Neural crest cell (in vitro differentiated cells): ENCODE data around the gene DZIP1. TPM values are rescaled to one million over a fixed set of nuclear protein-coding genes. Genes with fewer than 3 reads are reported as not detected.

Experiments
- DNase-seq: peaks from one replicate; pipeline ENCODE4 v3.0.0; 2021; ENCODE audit warnings: low read depth, mixed read lengths, low spot score
- H3K27ac Mint-ChIP-seq: one replicate; pipeline ENCODE4 v1.8.0; 2021; ENCODE audit warnings: mild to moderate bottlenecking, mixed read lengths; ENCODE audit not compliant: unreplicated experiment
- H3K27me3 Mint-ChIP-seq: 2 replicates; pipeline ENCODE4 v1.8.0; 2021; ENCODE audit warnings: low read depth, mild to moderate bottlenecking, mixed read lengths
- H3K36me3 Mint-ChIP-seq: 2 replicates; pipeline ENCODE4 v1.8.0; 2021; ENCODE audit warnings: low read depth, mild to moderate bottlenecking, mixed read lengths
- H3K4me1 Mint-ChIP-seq: 2 replicates; pipeline ENCODE4 v1.8.0; 2021; ENCODE audit warnings: mixed read lengths
- H3K4me3 Mint-ChIP-seq: one replicate; pipeline ENCODE4 v1.8.0; 2021; ENCODE audit warnings: mild to moderate bottlenecking, mixed read lengths
- H3K9me3 Mint-ChIP-seq: 2 replicates; pipeline ENCODE4 v1.8.0; 2021; ENCODE audit warnings: mixed read lengths
- CTCF ChIP-seq: fragments of 200-600 bp; sonication (generic); conservative IDR thresholded peaks from 2 replicates; pipeline ENCODE4 v1.5.0; 2021; ENCODE audit warnings: antibody characterized with exemption, mild to moderate bottlenecking
- total RNA-seq: library from RNA; stranded (reverse); gene quantifications from 2 replicates; pipeline ENCODE4 v1.2.1, GENCODE V29; 2021

DZIP1 gene
- total RNA-seq, 1 donor from 2014 or later = 71.1 TPM

GRCh38 chr13:95601216-95601615, 43.3 kb downstream of the DZIP1 start:
- no peak for TF ChIP-seq CTCF
- Mint-ChIP-seq H3K9me3 (no peaks in the 10 kb centered on the region), H3K4me3 (no peak overlapping the region), H3K36me3 (peaks cover 17% of the 10 kb centered on the region), H3K4me1 (no peaks in the 10 kb centered on the region), H3K27ac (no peak overlapping the region), H3K27me3 (no peaks in the 10 kb centered on the region)
- no peak for DNase-seq

GRCh38 chr13:95596701-95597100, 47.8 kb downstream of the DZIP1 start:
- Mint-ChIP-seq H3K4me3 (no peak overlapping the region), H3K27me3 (no peaks in the 10 kb centered on the region), H3K9me3 (no peaks in the 10 kb centered on the region), H3K27ac (no peak overlapping the region), H3K4me1 (no peaks in the 10 kb centered on the region), H3K36me3 (peaks cover 14% of the 10 kb centered on the region)
- DNase-seq = no peak
- no peak for TF ChIP-seq CTCF

GRCh38 chr13:95593462-95593861, 51.0 kb downstream of the DZIP1 start:
- Mint-ChIP-seq H3K27ac (no peak overlapping the region), H3K4me1 (no peaks in the 10 kb centered on the region), H3K36me3 (peaks cover 17% of the 10 kb centered on the region), H3K9me3 (no peaks in the 10 kb centered on the region), H3K4me3 (no peak overlapping the region), H3K27me3 (no peaks in the 10 kb centered on the region)
- no peak for DNase-seq
- no peak for TF ChIP-seq CTCF

- H3K36me3 Mint-ChIP-seq = peaks cover 33% of the 10 kb centered on the region
- no peak for DNase-seq
- H3K27ac Mint-ChIP-seq = no peak overlapping the region
- H3K4me3 Mint-ChIP-seq = no peak overlapping the region
- no peaks in the 10 kb centered on the region for H3K4me1 Mint-ChIP-seq
- no peak for TF ChIP-seq CTCF
- H3K9me3 Mint-ChIP-seq = no peaks in the 10 kb centered on the region
- no peaks in the 10 kb centered on the region for H3K27me3 Mint-ChIP-seq
These were observed 55.8 kb downstream of the DZIP1 start for GRCh38 chr13:95588721-95589120.

- Mint-ChIP-seq H3K36me3 (peaks cover 32% of the 10 kb centered on the region), H3K4me3 (no peak overlapping the region), H3K9me3 (no peaks in the 10 kb centered on the region), H3K27me3 (no peaks in the 10 kb centered on the region), H3K27ac (no peak overlapping the region), H3K4me1 (no peaks in the 10 kb centered on the region)
- DNase-seq = no peak
- TF ChIP-seq CTCF = no peak
These were observed 56.4 kb downstream of the DZIP1 start for GRCh38 chr13:95588134-95588533.

- no peak for TF ChIP-seq CTCF
- Mint-ChIP-seq H3K4me1 (no peaks in the 10 kb centered on the region), H3K36me3 (peaks cover 35% of the 10 kb centered on the region), H3K27ac (no peak overlapping the region), H3K9me3 (no peaks in the 10 kb centered on the region), H3K4me3 (no peak overlapping the region), H3K27me3 (no peaks in the 10 kb centered on the region)
- DNase-seq = no peak
These were observed 58.6 kb downstream of the DZIP1 start for GRCh38 chr13:95585867-95586266.
